GM12875 (cell line): ENCODE data around the gene CEP295NL.
"Not testable (repeated sequence)": the region's sequence is repeated elsewhere in the genome, so short reads cannot be mapped to it uniquely, and the experiment has no call there.

ENCODE experiments used
- H3K4me3 ChIP-seq: one replicate; pipeline ENCODE4 v1.5.1; 2011; ENCODE audit warnings: low read depth, low read length, control low read depth
- CTCF ChIP-seq: IDR thresholded peaks from 2 replicates; pipeline ENCODE4 v1.5.1; 2011; ENCODE audit warnings: low read depth, mild to moderate bottlenecking, control low read depth, inconsistent platforms, low read length, moderate library complexity, borderline replicate concordance; ENCODE audit not compliant: insufficient read depth

The CEP295NL gene

DNA sequence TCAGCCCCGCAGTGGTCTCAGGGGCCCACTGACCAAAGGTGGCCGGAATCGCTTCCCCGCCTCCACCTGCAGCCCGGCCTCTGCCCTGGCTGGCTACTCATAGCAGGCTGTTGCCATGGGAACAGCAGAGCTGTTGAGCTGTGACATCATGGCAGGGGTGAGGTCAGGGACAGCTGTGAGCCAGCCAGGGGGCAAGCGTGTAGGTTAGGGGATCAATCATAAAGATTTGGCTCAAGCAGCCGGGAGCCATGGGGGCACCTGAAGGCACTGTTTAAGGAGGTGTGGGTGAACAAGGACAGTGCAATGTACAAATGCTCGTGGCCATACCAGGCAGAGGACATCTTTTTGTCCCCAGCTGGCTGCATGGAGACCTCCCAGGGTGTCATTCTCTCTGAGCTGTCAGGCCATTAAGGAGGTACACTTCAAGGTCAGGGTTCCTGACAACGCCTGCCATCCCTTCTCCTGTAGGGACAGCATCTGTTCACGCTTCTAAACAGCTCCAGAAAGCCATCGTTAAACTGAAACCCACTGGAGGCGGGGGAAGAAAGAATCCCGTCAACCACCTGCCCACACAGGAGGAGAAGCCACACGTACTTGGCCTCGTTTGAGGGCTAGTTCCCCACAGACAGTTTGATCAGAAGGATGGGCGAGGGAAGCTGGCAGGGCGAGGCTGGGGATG lies at the start of gene CEP295NL:
Gene CEP295NL (minus strand): TSS at position 101 of the 679 bp plus-strand sequence. CDS start 1,373 bp downstream, outside the sequence.
- TF ChIP-seq CTCF, result no peak
- H3K4me3 ChIP-seq, result no peak within 1 kb of the TSS

DNA sequence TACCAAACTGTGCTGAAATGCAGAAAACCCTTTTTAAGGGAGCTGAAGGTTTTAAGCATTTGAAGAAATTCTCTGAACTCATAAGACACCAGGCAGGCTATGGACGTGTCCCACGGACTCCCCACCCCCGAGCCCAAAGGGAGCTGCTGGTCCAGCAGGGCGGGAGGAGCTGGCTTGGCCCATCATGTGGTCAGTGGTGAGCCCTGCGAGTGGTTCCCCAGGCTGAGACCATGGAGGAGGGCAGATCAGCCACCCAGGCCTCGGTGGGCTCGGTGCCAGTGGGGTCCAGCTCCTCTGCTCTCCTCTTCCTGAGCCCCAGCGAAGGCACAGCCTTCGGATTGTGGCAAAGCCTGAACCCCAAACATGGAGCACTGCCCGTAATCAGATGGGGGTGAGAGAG lies 49.7 kb upstream of the CEP295NL start:
- no peak overlapping the region for H3K4me3 ChIP-seq
- no peak for TF ChIP-seq CTCF

DNA sequence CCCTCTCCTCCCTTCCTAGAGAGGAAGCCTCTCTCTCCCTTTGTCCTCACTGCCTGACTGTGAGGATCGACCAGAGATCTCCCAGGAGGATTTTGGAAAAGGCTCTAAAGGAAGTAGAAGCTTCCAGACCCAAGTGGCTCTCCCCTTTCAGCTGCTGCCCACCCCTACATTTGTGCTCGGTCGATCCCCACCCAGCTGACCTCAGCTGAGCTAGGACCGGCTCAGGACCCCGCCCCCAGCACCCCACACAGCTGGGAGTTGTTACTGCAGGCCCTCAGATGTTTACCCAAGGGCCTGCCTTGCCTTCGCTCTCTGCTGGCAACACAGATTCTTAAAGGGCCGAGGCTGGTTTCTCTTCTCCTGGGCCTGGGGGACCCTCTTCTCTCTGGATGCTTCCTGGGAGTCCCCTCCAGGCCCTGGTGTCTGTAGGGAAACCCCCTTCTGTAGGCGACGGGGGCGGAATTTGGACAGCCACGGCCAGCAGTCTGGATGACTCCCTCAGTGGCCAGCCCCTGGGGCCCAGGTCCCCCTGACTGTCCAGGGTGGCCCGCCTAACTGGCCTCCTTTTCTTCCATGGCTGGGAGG lies 49.1 kb upstream of the CEP295NL start:
- no peak overlapping the region for H3K4me3 ChIP-seq
- no peak for TF ChIP-seq CTCF

GRCh38 chr17:78950870-78951269 lies 47.9 kb upstream of the CEP295NL start:
- TF ChIP-seq CTCF, result no peak
- H3K4me3 ChIP-seq, result no peak overlapping the region

DNA sequence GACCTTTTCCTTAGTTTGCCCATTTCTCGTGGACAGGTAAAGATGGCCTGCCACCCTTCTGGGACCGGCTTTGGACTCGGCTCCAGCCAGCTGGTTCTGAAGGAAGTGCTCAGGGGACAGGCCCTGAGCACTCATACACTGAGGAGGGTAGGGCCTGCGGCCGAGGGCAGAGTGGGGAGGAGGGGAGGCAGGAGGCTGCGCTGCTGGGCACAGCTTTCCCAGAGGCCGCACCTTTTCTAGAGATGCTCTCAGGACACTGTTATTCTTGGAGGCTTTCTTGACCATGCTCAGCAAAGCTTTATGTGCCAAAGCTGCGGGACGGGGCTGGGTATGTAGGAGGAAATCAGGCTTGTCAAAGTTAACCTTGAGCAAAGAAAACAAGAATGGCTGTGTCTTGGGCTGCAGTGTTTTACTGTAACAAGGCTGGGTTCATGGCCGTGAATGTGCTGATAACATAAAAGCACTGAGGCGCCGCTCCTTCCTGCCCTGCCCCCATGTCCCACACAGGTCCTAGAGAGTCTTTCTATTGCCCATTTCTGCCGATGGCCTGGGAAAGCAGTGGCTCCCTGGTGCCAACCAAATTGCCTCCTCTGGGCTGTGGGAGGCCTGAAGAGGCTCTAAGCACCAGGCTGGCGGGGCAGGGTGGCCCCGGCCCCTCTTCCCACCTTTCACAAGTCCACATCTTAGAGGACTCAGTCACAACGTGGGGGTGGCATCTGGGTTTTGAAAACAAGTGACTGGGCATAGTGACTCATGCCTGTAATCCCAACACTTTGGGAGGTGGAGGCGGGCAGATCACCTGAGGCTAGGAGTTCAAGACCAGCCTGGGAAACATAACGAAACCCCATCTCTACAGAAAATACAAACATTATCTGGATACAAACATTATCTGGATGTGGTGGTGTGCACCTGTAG lies 44.5 kb upstream of the CEP295NL start:
- H3K4me3 ChIP-seq, result no peak overlapping the region
- TF ChIP-seq CTCF, result no peak

- TF ChIP-seq CTCF, result no peak
- no peak overlapping the region for H3K4me3 ChIP-seq
These were observed 43.6 kb upstream of the CEP295NL start for GRCh38 chr17:78946631-78947030.

GRCh38 chr17:78946131-78946530 lies 43.1 kb upstream of the CEP295NL start:
- H3K4me3 ChIP-seq, result no peak overlapping the region
- TF ChIP-seq CTCF, result no peak

- not testable (repeated sequence) for H3K4me3 ChIP-seq
These were observed 42.5 kb upstream of the CEP295NL start for GRCh38 chr17:78945455-78945854.
